ENCODE measurements around the gene UTS2R.

DNA sequence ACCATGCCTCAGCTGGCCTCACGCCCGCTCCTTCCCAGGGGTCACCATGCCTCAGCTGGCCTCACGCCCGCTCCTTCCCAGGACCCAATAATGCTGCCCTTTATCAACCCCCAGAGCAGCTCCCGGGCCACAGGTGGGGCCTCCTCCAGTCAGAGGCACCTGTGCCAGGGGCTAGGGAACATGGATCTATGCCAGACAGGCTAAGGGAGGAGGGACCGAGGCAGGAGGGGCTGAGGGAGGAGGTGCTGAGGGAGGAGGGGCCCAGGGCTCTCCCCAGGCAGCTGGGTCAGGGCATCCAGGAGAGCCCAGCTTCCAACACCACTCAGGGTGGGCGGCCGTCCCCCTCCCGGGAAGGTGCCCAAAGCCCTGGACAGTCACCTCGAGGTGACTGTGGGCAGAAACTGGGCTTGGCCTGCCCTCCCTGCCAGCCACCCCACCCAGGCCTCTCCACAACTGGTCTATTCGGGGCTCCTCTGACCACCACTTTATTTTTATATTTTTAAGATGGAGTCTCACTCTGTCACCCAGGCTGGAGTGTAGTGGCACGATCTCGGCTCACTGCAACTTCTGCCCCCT is 19.4 kb downstream of the UTS2R start:
- TF ChIP-seq POLR2A (IDR thresholded peaks at IDR 0.05) (no peak), POLR2AphosphoS5 (IDR thresholded peaks at IDR 0.05) (no peak), EP300 (IDR thresholded peaks at IDR 0.05) (no peak)
- TF ChIP-seq, protein P1, sequence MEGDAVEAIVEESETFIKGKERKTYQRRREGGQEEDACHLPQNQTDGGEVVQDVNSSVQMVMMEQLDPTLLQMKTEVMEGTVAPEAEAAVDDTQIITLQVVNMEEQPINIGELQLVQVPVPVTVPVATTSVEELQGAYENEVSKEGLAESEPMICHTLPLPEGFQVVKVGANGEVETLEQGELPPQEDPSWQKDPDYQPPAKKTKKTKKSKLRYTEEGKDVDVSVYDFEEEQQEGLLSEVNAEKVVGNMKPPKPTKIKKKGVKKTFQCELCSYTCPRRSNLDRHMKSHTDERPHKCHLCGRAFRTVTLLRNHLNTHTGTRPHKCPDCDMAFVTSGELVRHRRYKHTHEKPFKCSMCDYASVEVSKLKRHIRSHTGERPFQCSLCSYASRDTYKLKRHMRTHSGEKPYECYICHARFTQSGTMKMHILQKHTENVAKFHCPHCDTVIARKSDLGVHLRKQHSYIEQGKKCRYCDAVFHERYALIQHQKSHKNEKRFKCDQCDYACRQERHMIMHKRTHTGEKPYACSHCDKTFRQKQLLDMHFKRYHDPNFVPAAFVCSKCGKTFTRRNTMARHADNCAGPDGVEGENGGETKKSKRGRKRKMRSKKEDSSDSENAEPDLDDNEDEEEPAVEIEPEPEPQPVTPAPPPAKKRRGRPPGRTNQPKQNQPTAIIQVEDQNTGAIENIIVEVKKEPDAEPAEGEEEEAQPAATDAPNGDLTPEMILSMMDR (IDR thresholded peaks at IDR 0.05) = no peak

Data from upper lobe of left lung (tissue), 4 donors.